ENCODE results near the gene ATP6V1B1.

ATP6V1B1 gene

DNA sequence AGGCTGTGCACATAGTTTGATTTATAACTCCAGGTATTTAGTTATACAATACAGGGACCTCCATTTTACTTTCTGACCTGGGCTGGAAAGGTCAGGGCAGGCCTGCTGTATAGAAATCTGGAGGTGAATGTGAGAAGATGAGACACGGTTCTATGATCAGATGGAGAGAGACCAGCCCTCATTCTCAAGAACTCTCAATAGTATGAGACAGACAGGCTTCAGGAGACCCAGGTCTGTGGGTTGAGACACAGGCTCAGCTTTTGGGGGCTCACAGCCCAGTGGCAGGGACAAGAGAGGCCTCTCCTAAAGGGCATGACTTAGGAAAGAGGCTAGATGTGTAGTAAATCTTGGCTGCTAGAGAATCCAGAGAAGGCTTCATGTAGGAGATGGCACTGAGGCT lies 719 bp upstream of the ATP6V1B1 start:
- H3K4me1 ChIP-seq (ENCODE audit: insufficient read depth, low read length, poor library complexity, severe bottlenecking): peaks cover 21% of the 10 kb centered on the region
- H3K9me3 ChIP-seq (ENCODE audit: insufficient read depth, low read depth, low read length): no peaks in the 10 kb centered on the region
- no peaks in the 10 kb centered on the region for H3K27me3 ChIP-seq (ENCODE audit: insufficient read depth, low read length, poor library complexity, severe bottlenecking)
- H3K36me3 ChIP-seq (ENCODE audit: insufficient read depth, low read length): no peaks in the 10 kb centered on the region
- H4K20me1 ChIP-seq (ENCODE audit: insufficient read depth, low read length, poor library complexity, severe bottlenecking): no peaks in the 10 kb centered on the region
- H2AFZ ChIP-seq (ENCODE audit: low read length): no peak overlapping the region
- no peak overlapping the region for H3K4me3 ChIP-seq (ENCODE audit: low read length, poor library complexity, severe bottlenecking)
- H3F3A ChIP-seq (ENCODE audit: low read depth): no peaks in the 10 kb centered on the region
- H3K9me2 ChIP-seq (replicated peaks; ENCODE audit: low read depth, low read length): no peaks in the 10 kb centered on the region
- no peak for TF ChIP-seq EZH2phosphoT487 (IDR thresholded peaks at IDR 0.05; ENCODE audit: borderline replicate concordance)
- TF ChIP-seq, protein P1, sequence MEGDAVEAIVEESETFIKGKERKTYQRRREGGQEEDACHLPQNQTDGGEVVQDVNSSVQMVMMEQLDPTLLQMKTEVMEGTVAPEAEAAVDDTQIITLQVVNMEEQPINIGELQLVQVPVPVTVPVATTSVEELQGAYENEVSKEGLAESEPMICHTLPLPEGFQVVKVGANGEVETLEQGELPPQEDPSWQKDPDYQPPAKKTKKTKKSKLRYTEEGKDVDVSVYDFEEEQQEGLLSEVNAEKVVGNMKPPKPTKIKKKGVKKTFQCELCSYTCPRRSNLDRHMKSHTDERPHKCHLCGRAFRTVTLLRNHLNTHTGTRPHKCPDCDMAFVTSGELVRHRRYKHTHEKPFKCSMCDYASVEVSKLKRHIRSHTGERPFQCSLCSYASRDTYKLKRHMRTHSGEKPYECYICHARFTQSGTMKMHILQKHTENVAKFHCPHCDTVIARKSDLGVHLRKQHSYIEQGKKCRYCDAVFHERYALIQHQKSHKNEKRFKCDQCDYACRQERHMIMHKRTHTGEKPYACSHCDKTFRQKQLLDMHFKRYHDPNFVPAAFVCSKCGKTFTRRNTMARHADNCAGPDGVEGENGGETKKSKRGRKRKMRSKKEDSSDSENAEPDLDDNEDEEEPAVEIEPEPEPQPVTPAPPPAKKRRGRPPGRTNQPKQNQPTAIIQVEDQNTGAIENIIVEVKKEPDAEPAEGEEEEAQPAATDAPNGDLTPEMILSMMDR (conservative IDR thresholded peaks at IDR 0.05; ENCODE audit: low read length): no peak
- no peaks in the 10 kb centered on the region for H3K79me2 ChIP-seq (ENCODE audit: insufficient read depth, low read length)
- H3K9ac ChIP-seq (ENCODE audit: low read depth, low read length, poor library complexity, severe bottlenecking): no peak overlapping the region
- H3K4me2 ChIP-seq (ENCODE audit: low read depth, low read length, poor library complexity, severe bottlenecking): no peak overlapping the region

DNA sequence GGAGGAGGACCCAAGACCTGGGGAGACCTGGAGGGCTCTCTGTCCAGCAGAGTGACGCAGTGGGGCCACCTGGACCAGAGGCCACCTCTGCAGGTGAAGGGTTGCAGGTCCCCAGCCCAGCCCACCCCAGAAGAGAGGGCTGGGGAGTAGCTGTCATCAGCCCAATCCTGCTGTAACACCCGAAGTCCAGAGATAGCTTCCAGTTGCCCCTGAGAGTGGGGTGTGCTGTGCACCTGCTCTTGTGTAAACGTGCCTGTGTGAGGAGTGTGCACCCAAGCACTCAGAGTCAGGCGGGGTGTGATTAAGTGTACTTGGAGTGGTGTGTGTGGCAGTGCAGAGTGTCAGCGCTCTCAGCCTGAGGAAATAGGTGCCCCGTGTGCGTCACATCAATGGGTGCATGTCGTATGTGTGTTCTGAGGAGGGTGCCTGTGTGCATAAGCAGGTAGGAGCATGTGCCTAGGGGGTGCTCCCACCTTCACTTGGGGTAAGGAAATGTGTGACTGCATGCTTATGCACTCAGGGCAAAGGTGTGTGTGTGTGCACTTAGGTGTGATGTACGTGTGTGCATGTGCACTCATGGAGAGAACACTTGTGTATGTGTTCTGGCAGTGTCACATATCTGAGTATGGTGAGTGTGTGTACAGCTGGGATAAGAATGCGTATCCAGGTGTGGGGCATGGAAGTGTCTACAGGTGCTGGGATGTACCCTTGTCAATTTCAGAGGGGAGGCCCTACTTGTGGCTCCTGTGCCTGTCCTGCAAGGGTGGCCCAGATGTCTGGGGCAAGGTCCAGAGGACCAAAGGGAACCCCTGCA lies 672 bp downstream of the ATP6V1B1 start:
- no peaks in the 10 kb centered on the region for H3K36me3 ChIP-seq (ENCODE audit: insufficient read depth, low read length)
- no peak overlapping the region for H3K9ac ChIP-seq (ENCODE audit: low read depth, low read length, poor library complexity, severe bottlenecking)
- no peak overlapping the region for H2AFZ ChIP-seq (ENCODE audit: low read length)
- no peak overlapping the region for H3K4me2 ChIP-seq (ENCODE audit: low read depth, low read length, poor library complexity, severe bottlenecking)
- no peak for TF ChIP-seq EZH2phosphoT487 (IDR thresholded peaks at IDR 0.05; ENCODE audit: borderline replicate concordance)
- TF ChIP-seq, protein P1 (conservative IDR thresholded peaks at IDR 0.05; ENCODE audit: low read length): no peak
- no peaks in the 10 kb centered on the region for H3K79me2 ChIP-seq (ENCODE audit: insufficient read depth, low read length)
- H3K4me3 ChIP-seq (ENCODE audit: low read length, poor library complexity, severe bottlenecking): no peak overlapping the region
- no peaks in the 10 kb centered on the region for H3F3A ChIP-seq (ENCODE audit: low read depth)
- H4K20me1 ChIP-seq (ENCODE audit: insufficient read depth, low read length, poor library complexity, severe bottlenecking): no peaks in the 10 kb centered on the region
- H3K9me3 ChIP-seq (ENCODE audit: insufficient read depth, low read depth, low read length): no peaks in the 10 kb centered on the region
- no peaks in the 10 kb centered on the region for H3K27me3 ChIP-seq (ENCODE audit: insufficient read depth, low read length, poor library complexity, severe bottlenecking)
- H3K4me1 ChIP-seq (ENCODE audit: insufficient read depth, low read length, poor library complexity, severe bottlenecking): peaks cover 7% of the 10 kb centered on the region
- no peaks in the 10 kb centered on the region for H3K9me2 ChIP-seq (replicated peaks; ENCODE audit: low read depth, low read length)

DNA sequence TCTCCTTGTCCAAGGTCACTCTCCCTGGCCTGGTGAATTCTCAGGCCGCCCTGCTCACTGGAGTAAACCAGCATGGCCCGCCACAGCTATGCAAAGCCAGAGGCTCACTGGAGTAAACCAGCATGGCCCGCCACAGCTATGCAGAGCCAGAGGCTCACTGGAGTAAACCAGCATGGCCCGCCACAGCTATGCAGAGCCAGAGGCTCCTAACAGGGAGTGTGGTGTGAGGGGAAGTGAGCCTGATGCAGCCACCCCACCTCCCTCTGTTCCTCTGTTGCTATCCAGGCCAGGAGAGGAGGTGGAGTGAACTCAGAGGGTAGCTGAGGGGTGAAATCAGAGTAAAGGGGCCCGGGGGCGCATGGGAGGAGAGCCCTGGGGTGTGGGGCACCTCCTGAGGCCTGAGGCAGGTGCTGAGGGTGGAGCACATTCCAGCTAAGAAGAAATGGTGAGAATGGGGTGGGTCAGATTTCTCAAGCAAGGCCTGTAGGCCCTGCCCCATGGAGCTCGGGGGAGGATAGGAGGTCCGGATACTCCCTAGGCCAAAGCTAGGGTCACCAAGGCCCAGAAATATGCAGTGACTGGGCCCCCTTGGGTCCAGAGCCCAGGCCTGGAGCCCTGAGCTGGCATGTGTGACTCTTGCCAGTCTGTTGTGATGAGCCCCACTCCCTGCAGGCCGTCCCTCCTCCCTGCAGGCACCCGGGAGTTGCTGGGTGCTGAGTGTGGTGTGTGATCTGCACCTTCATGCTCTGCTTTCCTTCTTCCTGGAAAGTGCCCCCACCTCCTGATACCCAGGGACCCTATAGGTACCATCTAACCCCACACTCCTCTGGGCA lies 1.5 kb downstream of the ATP6V1B1 start:
- H2AFZ ChIP-seq (ENCODE audit: low read length): no peak overlapping the region
- no peaks in the 10 kb centered on the region for H3K4me1 ChIP-seq (ENCODE audit: insufficient read depth, low read length, poor library complexity, severe bottlenecking)
- no peaks in the 10 kb centered on the region for H4K20me1 ChIP-seq (ENCODE audit: insufficient read depth, low read length, poor library complexity, severe bottlenecking)
- H3K36me3 ChIP-seq (ENCODE audit: insufficient read depth, low read length): no peaks in the 10 kb centered on the region
- no peaks in the 10 kb centered on the region for H3K27me3 ChIP-seq (ENCODE audit: insufficient read depth, low read length, poor library complexity, severe bottlenecking)
- no peak overlapping the region for H3K9ac ChIP-seq (ENCODE audit: low read depth, low read length, poor library complexity, severe bottlenecking)
- H3K9me2 ChIP-seq (replicated peaks; ENCODE audit: low read depth, low read length): no peaks in the 10 kb centered on the region
- no peak overlapping the region for H3K4me2 ChIP-seq (ENCODE audit: low read depth, low read length, poor library complexity, severe bottlenecking)
- H3K4me3 ChIP-seq (ENCODE audit: low read length, poor library complexity, severe bottlenecking): no peak overlapping the region
- no peaks in the 10 kb centered on the region for H3K79me2 ChIP-seq (ENCODE audit: insufficient read depth, low read length)
- TF ChIP-seq, protein P1 (conservative IDR thresholded peaks at IDR 0.05; ENCODE audit: low read length): no peak
- no peak for TF ChIP-seq EZH2phosphoT487 (IDR thresholded peaks at IDR 0.05; ENCODE audit: borderline replicate concordance)
- no peaks in the 10 kb centered on the region for H3F3A ChIP-seq (ENCODE audit: low read depth)
- H3K9me3 ChIP-seq (ENCODE audit: insufficient read depth, low read depth, low read length): no peaks in the 10 kb centered on the region

Measured in Loucy (cell line).